Stimulated activated CD4-positive, alpha-beta T cell treated with anti-CD3 and anti-CD28 coated beads, Interleukin-2, amount 100 ng/mL, for 4 hours (primary cell): ENCODE data around the gene JUNB.

Experiments used
- DNase-seq: peaks from one replicate; pipeline ENCODE4 v3.0.0-alpha.2; 2020; ENCODE audit warnings: low read depth

Gene JUNB

GRCh38 chr19:12842511-12842910, 51.2 kb downstream of the JUNB start:
- DNase-seq, result no peak
